HL-60 (cell line): Measurements from ENCODE around the gene KLHL36.

Experiments used
- DNase-seq, 2 experiments: peaks; one replicate each; pipeline ENCODE4 v3.0.0-alpha.2; 2010 to 2020; ENCODE audit warnings: low read depth in 1 of 2, low spot score in 1 of 2
- H3K27ac ChIP-seq: fragments of 250-450 bp; sonication (Bioruptor Pico); replicated peaks from 2 replicates; pipeline ENCODE4 v1.5.1; 2020; ENCODE audit warnings: mild to moderate bottlenecking, moderate library complexity
- H3K27me3 ChIP-seq: fragments of 250-450 bp; sonication (Bioruptor Pico); 2 replicates; pipeline ENCODE4 v1.5.1; 2021; ENCODE audit warnings: mild to moderate bottlenecking, moderate library complexity; ENCODE audit not compliant: insufficient read depth, poor library complexity, severe bottlenecking
- H3K4me3 ChIP-seq: replicated peaks from 2 replicates; pipeline ENCODE4 v1.5.1; 2011; ENCODE audit warnings: mild to moderate bottlenecking, control low read depth, low read length; ENCODE audit not compliant: insufficient read depth
- CTCF ChIP-seq: IDR thresholded peaks from one replicate; pipeline ENCODE4 v1.5.1; 2011; ENCODE audit warnings: low read length, control low read depth, inconsistent platforms; ENCODE audit not compliant: insufficient read depth
- GABPA ChIP-seq: IDR thresholded peaks from 2 replicates; pipeline ENCODE4 v1.6.1; 2012; ENCODE audit warnings: low read depth
- POLR2AphosphoS5 ChIP-seq: IDR thresholded peaks from 2 replicates; pipeline ENCODE4 v1.6.1; 2012; ENCODE audit warnings: low read depth
- REST ChIP-seq: IDR thresholded peaks from 2 replicates; pipeline ENCODE4 v1.6.1; 2012; ENCODE audit warnings: low read depth; ENCODE audit not compliant: insufficient replicate concordance
- SPI1 ChIP-seq: IDR thresholded peaks from 2 replicates; pipeline ENCODE4 v1.6.1; 2012; ENCODE audit warnings: low read depth, mild to moderate bottlenecking, borderline replicate concordance

Gene KLHL36

GRCh38 chr16:84637709-84638108 lies 10.6 kb upstream of the KLHL36 start:
- DNase-seq, result no peak
- no peaks in the 10 kb centered on the region for H3K27me3 ChIP-seq
- TF ChIP-seq REST, result no peak
- TF ChIP-seq CTCF, result no peak
- TF ChIP-seq SPI1, result no peak
- no peak for TF ChIP-seq POLR2AphosphoS5
- no peak for TF ChIP-seq GABPA
- no peak overlapping the region for H3K27ac ChIP-seq
- H3K4me3 ChIP-seq, result no peak overlapping the region

- no peak for DNase-seq
- TF ChIP-seq CTCF, result no peak
- TF ChIP-seq SPI1, result no peak
- Histone ChIP-seq H3K27me3 (no peaks in the 10 kb centered on the region), H3K27ac (no peak overlapping the region), H3K4me3 (no peak overlapping the region)
Observed at GRCh38 chr16:84638231-84638806, 10.0 kb upstream of the KLHL36 start.

- H3K27me3 ChIP-seq, result no peaks in the 10 kb centered on the region
- H3K4me3 ChIP-seq, result no peak overlapping the region
- TF ChIP-seq CTCF (no peak), GABPA (no peak), POLR2AphosphoS5 (no peak), REST (no peak), SPI1 (no peak)
- peak overlapping the region; percentile 75 for H3K27ac ChIP-seq
- no peak for DNase-seq
Observed at GRCh38 chr16:84640145-84640544, 8.2 kb upstream of the KLHL36 start.

- peak overlapping the region; percentile 75 for H3K27ac ChIP-seq
- no peak overlapping the region; the same call in 1 of the 2 replicates for H3K4me3 ChIP-seq
- no peak for DNase-seq
- TF ChIP-seq SPI1, result no peak
- no peak for TF ChIP-seq REST
- TF ChIP-seq CTCF, result no peak
- no peak for TF ChIP-seq GABPA
- TF ChIP-seq POLR2AphosphoS5, result no peak
- no peaks in the 10 kb centered on the region for H3K27me3 ChIP-seq
Observed at GRCh38 chr16:84641643-84642358, 6.5 kb upstream of the KLHL36 start.
